ENCODE measurements around the gene KIAA1958. TPM values are rescaled to one million over a fixed set of nuclear protein-coding genes. Genes with fewer than 3 reads are reported as not detected.

KIAA1958 gene
- total and polyA plus RNA-seq, 2 donors (not counting 1 experiment from before 2014, with no cell fraction given), result 2.4 to 15.3 TPM

- Mint-ChIP-seq H3K4me1 (peaks cover 23% of the 10 kb centered on the region), H3K9me3 (ENCODE audit: insufficient read depth) (no peaks in the 10 kb centered on the region), H3K27me3 (no peaks in the 10 kb centered on the region), H3K27ac (no peak overlapping the region), H3K4me3 (no peak overlapping the region)
- Histone ChIP-seq H3K27ac (ENCODE audit: low read length in 2 of 2) (no peak overlapping the region), H3K79me2 (ENCODE audit: control insufficient read depth, insufficient read depth, low read length) (peaks cover 18% of the 10 kb centered on the region), H2AFZ (ENCODE audit: insufficient read depth, low read depth, low read length, poor library complexity, severe bottlenecking) (no peak overlapping the region), H3K36me3 (replicated peaks in 1 of 2; ENCODE audit: control extremely low read depth in 1 of 2, control insufficient read depth in 1 of 2, extremely low read depth in 1 of 2, insufficient read depth in 2 of 2, low read length in 1 of 2) (no peaks in the 10 kb centered on the region), H3K9me3 (ENCODE audit: control extremely low read depth in 1 of 3, control insufficient read depth in 2 of 3, insufficient read depth in 1 of 3, low read length in 2 of 3) (no peaks in the 10 kb centered on the region), H3K4me3 (ENCODE audit: control extremely low read depth in 1 of 5, extremely low read depth in 1 of 5, insufficient read depth in 1 of 5, low read depth in 2 of 5, low read length in 4 of 5) (no peak overlapping the region), H3K4me2 (replicated peaks; ENCODE audit: low read depth, low read length, poor library complexity, severe bottlenecking) (no peak overlapping the region), H3K27me3 (replicated peaks in 1 of 4; ENCODE audit: control extremely low read depth in 1 of 4, control insufficient read depth in 3 of 4, insufficient read depth in 4 of 4, low read length in 3 of 4) (no peaks in the 10 kb centered on the region), H3K9ac (ENCODE audit: low read length) (no peak overlapping the region), H4K20me1 (ENCODE audit: control insufficient read depth, insufficient read depth, low read length, poor library complexity, severe bottlenecking) (no peaks in the 10 kb centered on the region), H3K4me1 (ENCODE audit: control insufficient read depth in 2 of 2, insufficient read depth in 2 of 2, low read length in 2 of 2) (peaks cover 3 to 10% of the 10 kb centered on the region in 2 donors)
- intact Hi-C loops (cut with micrococcal nuclease), result no loop called here
- TF ChIP-seq, protein P1, sequence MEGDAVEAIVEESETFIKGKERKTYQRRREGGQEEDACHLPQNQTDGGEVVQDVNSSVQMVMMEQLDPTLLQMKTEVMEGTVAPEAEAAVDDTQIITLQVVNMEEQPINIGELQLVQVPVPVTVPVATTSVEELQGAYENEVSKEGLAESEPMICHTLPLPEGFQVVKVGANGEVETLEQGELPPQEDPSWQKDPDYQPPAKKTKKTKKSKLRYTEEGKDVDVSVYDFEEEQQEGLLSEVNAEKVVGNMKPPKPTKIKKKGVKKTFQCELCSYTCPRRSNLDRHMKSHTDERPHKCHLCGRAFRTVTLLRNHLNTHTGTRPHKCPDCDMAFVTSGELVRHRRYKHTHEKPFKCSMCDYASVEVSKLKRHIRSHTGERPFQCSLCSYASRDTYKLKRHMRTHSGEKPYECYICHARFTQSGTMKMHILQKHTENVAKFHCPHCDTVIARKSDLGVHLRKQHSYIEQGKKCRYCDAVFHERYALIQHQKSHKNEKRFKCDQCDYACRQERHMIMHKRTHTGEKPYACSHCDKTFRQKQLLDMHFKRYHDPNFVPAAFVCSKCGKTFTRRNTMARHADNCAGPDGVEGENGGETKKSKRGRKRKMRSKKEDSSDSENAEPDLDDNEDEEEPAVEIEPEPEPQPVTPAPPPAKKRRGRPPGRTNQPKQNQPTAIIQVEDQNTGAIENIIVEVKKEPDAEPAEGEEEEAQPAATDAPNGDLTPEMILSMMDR (IDR thresholded peaks at IDR 0.05), result no peak
- no peak for TF ChIP-seq EZH2 (IDR thresholded peaks at IDR 0.05; ENCODE audit: borderline replicate concordance, insufficient read depth, low read depth, low read length, poor library complexity, severe bottlenecking)
- POLR2A ChIA-PET, result no interaction called here
- DNase-seq (no peak), ATAC-seq (ENCODE audit: low read depth) (no peak)
- WGBS (ENCODE audit: insufficient coverage), result 100% methylated on average over 3 of the region's 4 CpGs
- CTCF ChIA-PET, result no interaction called here
Measured at GRCh38 chr9:112550531-112550930, 63.9 kb downstream of the KIAA1958 start.

GRCh38 chr9:112551641-112552040, 65.0 kb downstream of the KIAA1958 start:
- CTCF ChIA-PET, result no interaction called here
- no peak overlapping the region for H3K27ac ChIP-seq (ENCODE audit: low read length in 2 of 2)
- intact Hi-C loops (cut with micrococcal nuclease), result no loop called here
- no peak overlapping the region for H2AFZ ChIP-seq (ENCODE audit: insufficient read depth, low read depth, low read length, poor library complexity, severe bottlenecking)
- H3K36me3 ChIP-seq (replicated peaks in 1 of 2; ENCODE audit: control extremely low read depth in 1 of 2, control insufficient read depth in 1 of 2, extremely low read depth in 1 of 2, insufficient read depth in 2 of 2, low read length in 1 of 2), result no peaks in the 10 kb centered on the region
- H3K4me2 ChIP-seq (replicated peaks; ENCODE audit: low read depth, low read length, poor library complexity, severe bottlenecking), result no peak overlapping the region
- H3K27ac Mint-ChIP-seq, result no peak overlapping the region
- DNase-seq, result no peak
- peaks cover 17% of the 10 kb centered on the region for H3K4me1 Mint-ChIP-seq
- H3K9me3 ChIP-seq (ENCODE audit: control extremely low read depth in 1 of 3, control insufficient read depth in 2 of 3, insufficient read depth in 1 of 3, low read length in 2 of 3), result no peaks in the 10 kb centered on the region
- peaks cover 3 to 10% of the 10 kb centered on the region in 2 donors for H3K4me1 ChIP-seq (ENCODE audit: control insufficient read depth in 2 of 2, insufficient read depth in 2 of 2, low read length in 2 of 2)
- no peak overlapping the region for H3K9ac ChIP-seq (ENCODE audit: low read length)
- 100% methylated on average over 1 of the region's 1 CpG for WGBS (ENCODE audit: insufficient coverage)
- no peak for ATAC-seq (ENCODE audit: low read depth)
- H3K27me3 ChIP-seq (replicated peaks in 1 of 4; ENCODE audit: control extremely low read depth in 1 of 4, control insufficient read depth in 3 of 4, insufficient read depth in 4 of 4, low read length in 3 of 4), result no peaks in the 10 kb centered on the region
- H4K20me1 ChIP-seq (ENCODE audit: control insufficient read depth, insufficient read depth, low read length, poor library complexity, severe bottlenecking), result no peaks in the 10 kb centered on the region
- H3K4me3 ChIP-seq (ENCODE audit: control extremely low read depth in 1 of 5, extremely low read depth in 1 of 5, insufficient read depth in 1 of 5, low read depth in 2 of 5, low read length in 4 of 5), result no peak overlapping the region
- H3K27me3 Mint-ChIP-seq, result no peaks in the 10 kb centered on the region
- POLR2A ChIA-PET, result no interaction called here
- TF ChIP-seq EZH2 (IDR thresholded peaks at IDR 0.05; ENCODE audit: borderline replicate concordance, insufficient read depth, low read depth, low read length, poor library complexity, severe bottlenecking), result no peak
- TF ChIP-seq, protein P1 (IDR thresholded peaks at IDR 0.05), result no peak
- H3K9me3 Mint-ChIP-seq (ENCODE audit: insufficient read depth), result no peaks in the 10 kb centered on the region
- peaks cover 18% of the 10 kb centered on the region for H3K79me2 ChIP-seq (ENCODE audit: control insufficient read depth, insufficient read depth, low read length)
- no peak overlapping the region for H3K4me3 Mint-ChIP-seq
